HG02973 (cell line): ENCODE results near the gene DBX1.
"Not testable (repeated sequence)": the region's sequence is repeated elsewhere in the genome, so short reads cannot be mapped to it uniquely, and the experiment has no call there.

Source experiments
- ATAC-seq: cut with Tn5 transposase; IDR thresholded peaks from one replicate; pipeline ENCODE4 v1.9.1; 2021; ENCODE audit warnings: moderate library complexity; ENCODE audit not compliant: unreplicated experiment

Gene DBX1

GRCh38 chr11:20160425-20161229, at the start of gene DBX1:
Gene DBX1 (minus strand): TSS chr11:20160475. CDS start chr11:20160324, 151 bp downstream.
- no peak for ATAC-seq

GRCh38 chr11:20208622-20209111, 48.4 kb upstream of the DBX1 start:
- ATAC-seq: no peak

- no peak for ATAC-seq
Observed at GRCh38 chr11:20207781-20208621, 47.7 kb upstream of the DBX1 start.

- ATAC-seq: no peak
Observed at GRCh38 chr11:20205807-20206206, 45.5 kb upstream of the DBX1 start.

- no peak for ATAC-seq
Observed at GRCh38 chr11:20204681-20205080, 44.4 kb upstream of the DBX1 start.

GRCh38 chr11:20203831-20204230, 43.6 kb upstream of the DBX1 start:
- ATAC-seq: no peak

GRCh38 chr11:20201231-20201630, 41.0 kb upstream of the DBX1 start:
- ATAC-seq: no peak

GRCh38 chr11:20200331-20200955, 40.2 kb upstream of the DBX1 start:
- ATAC-seq: not testable (repeated sequence)

GRCh38 chr11:20197881-20198280, 37.6 kb upstream of the DBX1 start:
- no peak for ATAC-seq

GRCh38 chr11:20194470-20194869, 34.2 kb upstream of the DBX1 start:
- ATAC-seq: no peak

- no peak for ATAC-seq
Observed at GRCh38 chr11:20193307-20193706, 33.0 kb upstream of the DBX1 start.

- ATAC-seq: no peak
Observed at GRCh38 chr11:20192641-20193040, 32.4 kb upstream of the DBX1 start.

- no peak for ATAC-seq
Observed at GRCh38 chr11:20192151-20192550, 31.9 kb upstream of the DBX1 start.

GRCh38 chr11:20178976-20179375, 18.7 kb upstream of the DBX1 start:
- no peak for ATAC-seq

- ATAC-seq: no peak
Observed at GRCh38 chr11:20177136-20177535, 16.9 kb upstream of the DBX1 start.

- ATAC-seq: no peak
Observed at GRCh38 chr11:20172721-20173447, 12.6 kb upstream of the DBX1 start.

GRCh38 chr11:20163783-20164481, 3.7 kb upstream of the DBX1 start:
- ATAC-seq: no peak

- ATAC-seq: no peak
Observed at GRCh38 chr11:20162824-20163782, 2.8 kb upstream of the DBX1 start.
